ENCODE measurements around the gene CD7.

The CD7 gene

DNA sequence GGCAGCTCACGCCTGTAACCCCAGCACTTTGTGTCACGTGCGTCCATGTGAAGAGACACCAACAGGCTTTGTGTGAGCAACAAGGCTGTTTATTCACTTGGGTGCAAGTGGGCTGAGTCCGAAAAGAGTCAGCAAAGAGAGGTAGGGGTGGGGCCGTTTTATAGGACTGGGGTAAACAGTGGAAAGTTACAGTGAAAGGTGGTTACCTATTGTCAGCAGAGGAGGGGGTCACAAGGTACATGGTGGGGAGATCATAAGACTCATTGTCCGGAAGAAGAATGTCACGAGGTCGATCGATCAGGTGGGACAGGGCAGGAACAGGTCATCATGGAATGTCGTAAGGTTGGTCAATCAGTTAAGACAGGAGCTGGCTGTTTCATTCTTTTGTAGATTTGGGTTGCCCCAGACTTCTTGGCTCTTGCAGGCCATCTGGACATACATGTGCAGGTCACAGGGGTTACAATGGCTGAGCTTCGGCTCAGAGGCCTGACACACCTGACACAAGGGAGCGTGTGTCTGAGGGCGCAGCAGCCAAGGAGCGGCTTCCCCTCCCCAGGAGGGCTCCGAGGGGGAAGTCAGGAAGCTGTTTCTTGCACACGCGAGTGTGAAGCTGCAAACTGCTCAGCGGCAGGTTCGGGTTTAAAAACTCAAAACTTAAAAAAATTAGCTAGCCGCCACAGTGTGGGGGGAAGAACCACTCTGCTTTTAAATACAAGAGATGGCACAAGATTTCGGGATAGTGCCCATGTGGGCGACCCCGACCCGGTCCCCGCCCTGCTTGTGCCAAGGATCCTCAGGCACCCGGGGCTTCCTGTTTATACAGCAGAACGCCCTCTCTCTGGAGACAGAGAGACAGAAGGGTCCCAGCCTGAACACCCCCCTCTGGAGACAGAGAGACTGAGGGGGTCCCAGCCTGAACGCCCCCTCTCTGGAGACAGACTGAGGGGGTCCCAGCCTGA is 29.2 kb upstream of the CD7 start:
- no peak for DNase-seq (ENCODE audit: low spot score)

DNA sequence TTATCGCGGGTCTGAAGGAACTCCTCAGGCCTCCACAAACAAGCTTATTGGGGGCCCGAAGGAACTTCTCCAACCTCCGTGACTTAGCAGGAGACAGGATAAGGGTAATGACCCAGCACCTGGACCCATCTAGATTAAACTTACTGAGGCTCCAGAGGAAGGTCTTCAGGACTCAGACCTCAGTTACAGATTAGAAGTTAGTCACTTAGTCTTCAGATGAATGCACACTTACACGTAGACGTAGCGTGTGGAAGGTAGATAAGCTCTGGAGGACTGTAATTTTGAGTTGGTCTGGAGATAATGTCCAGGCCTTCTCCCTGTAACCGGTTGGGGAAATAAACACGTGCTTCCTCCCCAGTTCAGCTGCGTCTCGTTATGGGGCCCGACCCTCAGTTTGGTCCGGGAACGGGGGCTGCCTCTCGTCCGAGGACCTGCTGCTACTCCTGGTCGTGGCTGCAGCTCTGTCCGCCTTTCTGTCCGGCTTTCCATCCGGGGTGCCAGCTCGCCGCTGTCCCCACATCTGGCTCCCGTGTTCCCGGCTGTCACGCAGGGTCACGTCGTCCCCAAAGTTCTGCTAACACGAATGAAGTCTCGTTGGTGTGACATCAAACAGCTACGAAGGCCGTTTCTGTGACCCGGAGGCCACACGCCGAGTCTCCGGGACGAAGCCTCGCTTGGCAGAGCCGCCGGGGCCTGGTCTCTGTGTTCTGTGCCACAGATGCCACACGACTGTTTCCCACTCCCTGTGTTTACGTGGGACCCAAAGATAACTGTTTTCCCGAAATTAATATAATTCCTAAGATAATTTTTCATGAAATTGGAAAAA is 28.0 kb upstream of the CD7 start:
- no peak for DNase-seq (ENCODE audit: low spot score)

- no peak for DNase-seq (ENCODE audit: low spot score)
Measured at GRCh38 chr17:82344175-82344907, 26.9 kb upstream of the CD7 start.

- no peak for DNase-seq (ENCODE audit: low spot score)
Measured at GRCh38 chr17:82343560-82343959, 26.2 kb upstream of the CD7 start.

DNA sequence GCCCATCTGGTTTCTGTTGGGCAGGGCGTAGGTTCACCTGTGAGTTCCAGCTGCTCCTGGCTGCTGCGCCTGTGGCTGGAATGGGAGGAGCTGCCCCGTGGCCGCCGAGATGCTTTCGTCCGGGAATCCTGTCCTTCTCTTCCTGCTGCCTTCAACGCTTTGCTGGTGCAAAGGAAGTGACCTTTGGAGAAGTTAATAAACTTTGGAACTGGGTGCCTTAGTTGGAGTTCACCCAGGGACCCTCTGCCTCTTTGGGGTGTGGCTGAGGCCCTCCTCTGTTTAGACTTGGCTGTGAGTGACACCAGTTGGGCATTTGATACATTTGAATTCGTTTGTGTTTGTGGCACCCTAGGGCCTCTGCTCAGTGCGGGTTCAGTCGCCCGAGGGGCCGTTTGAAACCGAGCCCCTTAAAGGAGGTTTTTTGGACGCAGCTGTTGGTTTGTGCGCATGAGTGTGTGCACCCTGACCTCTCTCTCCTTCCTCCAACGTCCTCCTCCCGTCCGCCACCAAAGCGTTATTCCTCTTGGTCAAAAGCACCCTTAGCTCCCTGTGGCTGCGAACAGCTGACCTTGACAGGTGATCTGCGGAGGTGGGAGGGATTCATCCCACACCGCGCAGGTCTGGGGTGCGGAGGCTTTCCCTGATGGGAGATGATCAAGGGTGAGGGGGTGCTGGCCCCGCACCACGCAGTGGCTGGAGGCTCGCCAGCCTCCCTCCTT is 25.1 kb upstream of the CD7 start:
- DNase-seq (ENCODE audit: low spot score) = no peak

DNA sequence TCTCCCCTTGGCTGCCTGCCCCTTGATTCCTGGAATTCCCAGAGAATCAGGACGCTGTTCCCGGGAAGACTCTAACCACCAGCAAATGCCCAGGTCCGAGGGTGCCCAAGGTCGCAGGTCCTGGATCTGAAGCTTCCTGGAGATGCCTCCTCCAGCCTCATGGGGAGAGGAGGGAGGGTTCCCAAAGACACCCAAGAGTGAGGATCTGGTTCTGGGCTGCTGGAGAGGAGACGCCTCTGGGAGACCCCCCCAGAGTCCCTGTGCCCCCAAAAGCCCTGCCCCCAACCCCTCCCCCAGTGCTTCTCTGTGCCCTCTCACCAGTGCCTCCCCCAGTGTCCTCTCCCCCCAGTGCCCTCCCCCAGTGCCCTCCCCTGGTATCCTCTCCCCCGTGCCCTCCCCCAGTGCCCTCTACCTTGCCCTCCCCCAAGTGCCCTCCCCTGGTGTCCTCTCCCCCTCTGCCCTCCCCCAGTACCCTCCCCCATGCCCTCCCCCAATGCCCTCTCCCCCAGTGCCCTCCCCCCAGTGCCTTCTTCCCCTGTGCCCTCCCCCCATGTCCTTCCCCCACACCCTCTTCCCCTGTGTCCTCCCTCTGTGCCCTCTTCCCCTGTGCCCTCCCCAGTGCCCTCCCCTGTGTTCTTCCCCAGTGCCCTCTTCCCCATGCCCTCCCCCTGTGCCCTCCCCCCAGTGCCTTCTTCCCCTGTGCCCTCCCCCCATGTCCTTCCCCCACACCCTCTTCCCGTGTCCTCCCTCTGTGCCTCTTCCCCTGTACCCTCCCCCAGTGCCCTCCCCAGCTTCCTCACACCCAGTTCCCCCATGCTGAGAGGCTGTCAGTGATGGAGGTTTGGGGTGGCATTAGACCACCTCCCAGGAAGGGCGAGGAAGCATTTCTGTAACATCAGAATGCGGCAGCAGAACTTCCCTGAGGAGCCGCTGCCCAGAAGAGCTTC is 22.5 kb upstream of the CD7 start:
- DNase-seq (ENCODE audit: low spot score) = no peak

- peak; percentile 81 for DNase-seq (ENCODE audit: low spot score)
Measured at GRCh38 chr17:82338858-82339633, 21.6 kb upstream of the CD7 start.

DNA sequence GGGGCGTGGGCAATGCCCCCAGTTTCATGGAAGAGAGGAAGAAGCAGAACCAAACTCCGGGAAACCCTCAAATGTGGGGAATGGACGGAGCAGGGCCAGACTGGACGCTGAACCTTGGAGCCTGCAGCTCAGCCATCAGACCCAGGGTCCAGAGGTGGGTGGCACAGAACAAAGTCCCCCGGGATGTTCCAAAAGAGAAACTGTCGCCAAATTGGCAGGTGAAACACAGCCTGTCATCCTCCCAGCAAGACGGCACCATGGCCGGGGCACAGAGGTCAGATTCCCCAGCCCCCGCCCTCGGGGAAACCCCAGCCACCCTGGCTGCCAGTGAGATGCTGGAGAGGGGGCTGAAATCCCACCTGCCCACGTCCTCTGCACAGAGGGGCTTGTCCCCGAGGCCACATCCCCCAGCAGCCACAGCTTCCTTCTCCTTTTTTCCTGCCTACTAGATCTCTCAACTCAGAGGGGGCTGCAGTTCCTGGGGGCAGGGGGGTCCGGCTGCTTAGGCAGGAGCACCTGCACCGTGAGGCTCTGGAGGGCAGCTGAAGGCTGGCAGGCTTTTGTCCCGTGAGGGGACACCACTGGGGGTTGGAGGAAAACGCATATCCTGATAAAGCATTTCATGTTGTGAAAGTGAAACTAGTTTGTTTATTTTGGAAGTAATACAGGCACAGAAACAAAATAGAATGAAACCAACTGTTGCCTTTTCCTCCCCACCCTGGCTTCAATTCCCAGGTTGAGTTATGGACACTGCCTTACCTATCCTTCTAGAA is 17.4 kb upstream of the CD7 start:
- no peak for DNase-seq (ENCODE audit: low spot score)

- no peak for DNase-seq (ENCODE audit: low spot score)
Measured at GRCh38 chr17:82334204-82334621, 16.8 kb upstream of the CD7 start.

GRCh38 chr17:82333279-82334171 is 16.1 kb upstream of the CD7 start, which contains the start of gene SECTM1:
Gene SECTM1, minus strand, starts transcription at chr17:82333766. Its CDS starts 6,526 bp downstream, at chr17:82327240.
- peak; percentile 57 for DNase-seq (ENCODE audit: low spot score)

DNA sequence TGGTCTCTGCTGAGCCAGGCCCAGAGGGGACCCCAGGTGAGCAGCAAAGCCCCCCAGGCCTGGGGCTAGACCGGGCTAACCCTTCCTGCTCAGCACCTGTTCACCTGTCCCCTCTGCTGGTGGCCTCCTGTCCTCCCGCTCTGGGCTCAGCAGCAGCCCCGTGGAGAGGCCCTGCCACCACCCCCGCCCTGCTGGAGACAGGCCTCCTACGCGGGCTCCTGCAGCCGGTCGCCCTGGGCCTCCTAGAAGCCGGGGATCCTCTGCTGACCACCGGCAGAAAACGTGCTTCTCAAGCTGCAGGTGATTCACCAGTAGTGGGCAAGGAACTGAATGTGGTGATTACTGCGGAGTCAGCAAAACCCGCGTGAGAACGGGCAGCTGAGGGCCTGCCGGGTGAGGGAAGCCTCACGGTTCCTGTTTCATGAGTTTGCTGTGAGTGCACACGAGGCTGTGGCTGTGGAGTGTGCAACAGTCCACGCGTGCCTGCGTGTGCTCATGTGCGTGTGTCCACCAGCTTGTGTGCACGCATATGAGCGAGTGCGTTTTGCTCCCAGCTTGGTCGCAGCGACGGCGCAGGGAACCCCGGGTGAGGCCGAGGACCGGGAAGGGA is 15.4 kb upstream of the CD7 start:
- DNase-seq (ENCODE audit: low spot score) = peak; percentile 42

- no peak for DNase-seq (ENCODE audit: low spot score)
Measured at GRCh38 chr17:82331345-82331939, 14.0 kb upstream of the CD7 start.

- DNase-seq (ENCODE audit: low spot score) = peak; percentile 42
Measured at GRCh38 chr17:82330322-82331239, 13.2 kb upstream of the CD7 start.

- no peak for DNase-seq (ENCODE audit: low spot score)
Measured at GRCh38 chr17:82329683-82330321, 12.4 kb upstream of the CD7 start.

GRCh38 chr17:82328994-82329507 is 11.6 kb upstream of the CD7 start:
- no peak for DNase-seq (ENCODE audit: low spot score)

Data from LoVo (cell line).